ENCODE data around the gene SHC4. TPM values are rescaled to one million over a fixed set of nuclear protein-coding genes. Genes with fewer than 3 reads are reported as not detected.
"Not testable (repeated sequence)": the region's sequence is repeated elsewhere in the genome, so short reads cannot be mapped to it uniquely, and the experiment has no call there.

Gene SHC4
- total RNA-seq, 2 experiments from 2014 or later = 3.7 to 4.1 TPM

GRCh38 chr15:48976444-48977088, 12.8 kb upstream of the SHC4 start:
- H3K4me1 Mint-ChIP-seq = peaks cover 7% of the 10 kb centered on the region
- no peak overlapping the region for H3K27ac Mint-ChIP-seq
- H3K4me3 Mint-ChIP-seq = no peak overlapping the region
- peaks cover 44% of the 10 kb centered on the region for H3K27me3 Mint-ChIP-seq
- no peaks in the 10 kb centered on the region for H3K9me3 Mint-ChIP-seq
- no peak for DNase-seq
- no peaks in the 10 kb centered on the region for H3K36me3 Mint-ChIP-seq

GRCh38 chr15:48975472-48976419, 12.0 kb upstream of the SHC4 start:
- peak; percentile 84 for DNase-seq
- H3K4me3 Mint-ChIP-seq = peak overlapping the region; percentile 55
- peaks cover 9% of the 10 kb centered on the region for H3K4me1 Mint-ChIP-seq
- peaks cover 43% of the 10 kb centered on the region for H3K27me3 Mint-ChIP-seq
- H3K9me3 Mint-ChIP-seq = no peaks in the 10 kb centered on the region
- no peaks in the 10 kb centered on the region for H3K36me3 Mint-ChIP-seq
- no peak overlapping the region for H3K27ac Mint-ChIP-seq

GRCh38 chr15:48974882-48975281, 11.2 kb upstream of the SHC4 start:
- no peak overlapping the region for H3K4me3 Mint-ChIP-seq
- no peaks in the 10 kb centered on the region for H3K36me3 Mint-ChIP-seq
- H3K4me1 Mint-ChIP-seq = peaks cover 13% of the 10 kb centered on the region
- peaks cover 45% of the 10 kb centered on the region for H3K27me3 Mint-ChIP-seq
- no peak for DNase-seq
- H3K9me3 Mint-ChIP-seq = no peaks in the 10 kb centered on the region
- H3K27ac Mint-ChIP-seq = no peak overlapping the region

GRCh38 chr15:48972750-48973503, 9.2 kb upstream of the SHC4 start:
- no peak for DNase-seq
- H3K4me3 Mint-ChIP-seq = no peak overlapping the region
- peaks cover 2% of the 10 kb centered on the region for H3K36me3 Mint-ChIP-seq
- H3K27me3 Mint-ChIP-seq = peaks cover 46% of the 10 kb centered on the region
- peaks cover 13% of the 10 kb centered on the region for H3K4me1 Mint-ChIP-seq
- no peak overlapping the region for H3K27ac Mint-ChIP-seq
- no peaks in the 10 kb centered on the region for H3K9me3 Mint-ChIP-seq

DNA sequence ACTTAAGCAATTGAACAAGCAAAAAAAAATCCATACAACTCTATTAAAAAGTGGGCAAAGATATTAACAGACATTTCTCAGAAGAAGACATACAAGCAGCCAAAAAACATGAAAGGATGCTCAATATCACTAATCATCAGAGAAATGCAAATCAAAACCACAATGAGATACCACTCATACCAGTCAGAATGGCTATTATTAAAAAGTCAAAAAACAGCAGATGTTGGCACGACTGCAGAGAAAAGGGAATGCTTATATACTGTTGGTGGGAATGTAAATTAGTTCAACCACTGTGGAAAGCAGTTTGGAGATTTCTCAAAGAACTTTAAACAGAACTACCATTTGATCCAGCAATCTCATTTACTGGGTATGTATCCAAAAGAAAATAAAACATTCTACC, 7.2 kb upstream of the SHC4 start:
- not testable (repeated sequence) for H3K27ac Mint-ChIP-seq, H3K4me3 Mint-ChIP-seq, H3K9me3 Mint-ChIP-seq, H3K36me3 Mint-ChIP-seq, DNase-seq
- Mint-ChIP-seq H3K27me3 (peaks cover 47% of the 10 kb centered on the region), H3K4me1 (peaks cover 25% of the 10 kb centered on the region)

DNA sequence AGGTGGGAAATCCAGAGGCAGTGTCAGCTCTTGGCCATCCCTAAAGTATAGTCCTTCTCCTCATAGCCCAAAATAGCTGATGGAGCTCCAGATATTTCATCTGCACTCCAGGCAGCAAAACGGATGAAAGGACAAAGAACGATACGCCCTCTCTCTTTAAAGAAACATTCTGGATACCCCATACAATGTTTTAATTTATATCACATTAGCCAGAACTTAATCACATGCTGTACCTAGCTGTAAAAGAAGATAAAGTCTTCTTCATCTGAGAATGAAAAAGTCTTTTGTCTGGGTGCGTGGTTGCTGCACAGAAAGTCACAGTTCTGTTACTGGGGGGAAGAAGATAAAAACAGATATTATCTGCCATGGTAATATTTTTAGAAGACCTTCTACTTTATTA, 4.3 kb upstream of the SHC4 start:
- H3K27me3 Mint-ChIP-seq = peaks cover 68% of the 10 kb centered on the region
- no peak for DNase-seq
- peaks cover 2% of the 10 kb centered on the region for H3K9me3 Mint-ChIP-seq
- no peak overlapping the region for H3K4me3 Mint-ChIP-seq
- peaks cover 9% of the 10 kb centered on the region for H3K36me3 Mint-ChIP-seq
- H3K4me1 Mint-ChIP-seq = peaks cover 39% of the 10 kb centered on the region
- H3K27ac Mint-ChIP-seq = no peak overlapping the region

DNA sequence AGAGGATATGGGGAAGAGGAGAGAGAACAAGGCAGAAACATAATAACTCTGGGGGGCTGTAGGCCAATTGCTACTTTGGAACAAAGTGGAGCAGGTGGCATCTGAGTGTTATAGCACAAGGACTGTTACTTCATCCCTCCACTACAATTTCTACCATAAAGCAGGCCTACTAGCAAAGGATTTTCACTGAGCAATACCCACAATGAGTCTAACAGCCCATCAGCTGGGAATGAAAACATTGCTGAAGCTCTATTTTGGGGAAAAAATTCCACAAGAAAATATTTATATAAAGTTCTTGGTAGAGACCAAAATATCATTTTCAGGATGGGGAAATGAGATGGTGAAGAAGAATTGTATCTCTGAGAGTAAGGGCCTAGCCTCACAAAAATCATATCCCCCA, 3.6 kb upstream of the SHC4 start:
- Mint-ChIP-seq H3K9me3 (peaks cover 2% of the 10 kb centered on the region), H3K4me3 (peak overlapping the region; percentile 43), H3K27ac (peak overlapping the region; percentile 91), H3K27me3 (peaks cover 76% of the 10 kb centered on the region), H3K36me3 (peaks cover 9% of the 10 kb centered on the region), H3K4me1 (peaks cover 43% of the 10 kb centered on the region)
- DNase-seq = no peak

GRCh38 chr15:48966595-48967301, 3.0 kb upstream of the SHC4 start:
- Mint-ChIP-seq H3K27me3 (peaks cover 80% of the 10 kb centered on the region), H3K4me1 (peaks cover 43% of the 10 kb centered on the region), H3K4me3 (peak overlapping the region; percentile 43), H3K27ac (peak overlapping the region; percentile 91), H3K9me3 (peaks cover 2% of the 10 kb centered on the region), H3K36me3 (peaks cover 9% of the 10 kb centered on the region)
- peak; percentile 50 for DNase-seq

DNA sequence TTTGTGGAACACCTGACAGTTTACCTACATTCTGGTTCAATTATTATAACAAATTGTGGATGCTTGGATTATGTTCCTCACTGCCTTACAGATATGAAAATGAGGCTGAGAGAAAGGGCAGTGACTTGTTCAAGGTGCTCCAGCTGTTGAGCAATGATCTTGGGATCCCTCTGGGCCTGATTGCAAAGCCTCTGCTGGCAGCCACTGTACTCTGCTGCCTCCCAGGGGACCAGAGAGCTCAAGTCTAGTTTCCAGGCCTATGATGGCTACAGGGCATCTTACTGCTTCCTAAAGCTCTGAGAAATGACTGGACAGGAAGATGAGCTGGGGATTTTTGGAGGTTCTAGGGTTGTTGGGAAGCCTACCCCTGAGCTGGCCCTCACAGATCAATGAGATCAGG, 2.3 kb upstream of the SHC4 start:
- Mint-ChIP-seq H3K4me1 (peaks cover 43% of the 10 kb centered on the region), H3K9me3 (peaks cover 2% of the 10 kb centered on the region), H3K4me3 (no peak overlapping the region), H3K36me3 (peaks cover 11% of the 10 kb centered on the region), H3K27me3 (peaks cover 86% of the 10 kb centered on the region), H3K27ac (peak overlapping the region; percentile 91)
- peak; percentile 40 for DNase-seq

DNA sequence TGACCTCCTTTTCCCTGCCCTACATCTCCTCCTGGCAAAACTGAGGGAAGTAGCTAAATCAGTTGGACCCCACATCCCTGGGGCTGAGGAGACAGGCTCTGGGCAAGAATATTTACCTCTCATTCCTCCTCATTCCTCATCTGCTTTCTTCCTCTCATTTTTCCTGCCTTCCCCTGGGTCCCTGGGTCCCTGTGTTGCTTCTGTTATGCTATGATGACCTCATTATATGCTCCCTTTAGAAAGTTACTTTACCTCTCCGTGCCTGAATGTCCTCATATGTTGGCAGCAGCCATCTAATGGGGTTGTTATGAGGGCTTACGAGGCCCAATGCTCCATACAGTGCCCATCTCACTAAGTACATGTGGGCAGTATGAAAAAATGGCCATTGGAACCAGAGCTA, 1.2 kb upstream of the SHC4 start:
- Mint-ChIP-seq H3K27ac (peak overlapping the region; percentile 74), H3K4me1 (peaks cover 37% of the 10 kb centered on the region), H3K4me3 (peak overlapping the region; percentile 85), H3K9me3 (peaks cover 2% of the 10 kb centered on the region), H3K27me3 (peaks cover 83% of the 10 kb centered on the region), H3K36me3 (peaks cover 11% of the 10 kb centered on the region)
- DNase-seq = no peak

GRCh38 chr15:48962662-48963523, 826 bp downstream of the SHC4 start:
- H3K4me3 Mint-ChIP-seq = peak overlapping the region; percentile 85
- peaks cover 2% of the 10 kb centered on the region for H3K9me3 Mint-ChIP-seq
- peaks cover 37% of the 10 kb centered on the region for H3K4me1 Mint-ChIP-seq
- peaks cover 9% of the 10 kb centered on the region for H3K36me3 Mint-ChIP-seq
- peak; percentile 15 for DNase-seq
- H3K27ac Mint-ChIP-seq = no peak overlapping the region
- peaks cover 70% of the 10 kb centered on the region for H3K27me3 Mint-ChIP-seq

DNA sequence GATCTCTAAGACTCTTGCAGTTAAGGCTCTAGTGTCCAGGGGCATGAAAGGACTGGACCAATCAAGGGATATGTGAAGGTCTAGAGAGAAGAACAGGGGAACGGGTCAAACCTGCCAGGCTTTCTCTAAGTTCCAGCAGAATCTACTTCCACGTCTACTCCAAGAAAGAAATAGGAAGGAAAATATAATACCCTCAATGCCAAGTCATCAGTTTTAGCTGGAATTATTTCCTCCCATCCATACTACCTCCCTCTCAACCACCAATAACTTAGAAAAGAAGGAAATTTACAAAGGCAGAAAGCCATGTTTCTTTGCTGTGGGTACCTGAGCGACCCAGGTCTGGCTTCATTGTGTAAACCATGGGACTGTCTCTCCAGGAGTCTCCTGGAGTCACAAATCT, 7.8 kb downstream of the SHC4 start:
- H3K27me3 Mint-ChIP-seq = peaks cover 22% of the 10 kb centered on the region
- no peaks in the 10 kb centered on the region for H3K9me3 Mint-ChIP-seq
- no peaks in the 10 kb centered on the region for H3K4me1 Mint-ChIP-seq
- DNase-seq = no peak
- H3K27ac Mint-ChIP-seq = no peak overlapping the region
- H3K36me3 Mint-ChIP-seq = no peaks in the 10 kb centered on the region
- H3K4me3 Mint-ChIP-seq = no peak overlapping the region

DNA sequence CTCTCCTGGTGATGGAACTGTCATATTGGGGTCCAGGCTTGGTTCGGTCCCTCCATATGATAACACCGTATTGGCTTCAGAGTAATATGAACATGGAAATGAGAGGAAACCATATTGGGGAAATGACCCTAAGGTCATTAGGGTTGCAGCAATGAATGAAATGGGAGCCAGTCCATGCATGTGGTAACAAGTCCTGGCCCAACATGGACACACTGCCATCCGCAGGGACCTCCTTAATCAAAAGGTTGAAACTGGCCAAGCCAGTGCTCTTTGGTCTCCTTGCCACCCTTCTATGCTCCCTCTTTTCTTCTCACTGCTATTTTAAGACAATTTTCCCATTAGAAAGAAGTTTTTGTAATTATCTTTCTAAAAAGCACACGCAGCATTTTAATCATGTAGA, 8.3 kb downstream of the SHC4 start:
- no peak for DNase-seq
- H3K27ac Mint-ChIP-seq = no peak overlapping the region
- H3K4me3 Mint-ChIP-seq = no peak overlapping the region
- no peaks in the 10 kb centered on the region for H3K9me3 Mint-ChIP-seq
- no peaks in the 10 kb centered on the region for H3K4me1 Mint-ChIP-seq
- H3K27me3 Mint-ChIP-seq = peaks cover 25% of the 10 kb centered on the region
- H3K36me3 Mint-ChIP-seq = no peaks in the 10 kb centered on the region

DNA sequence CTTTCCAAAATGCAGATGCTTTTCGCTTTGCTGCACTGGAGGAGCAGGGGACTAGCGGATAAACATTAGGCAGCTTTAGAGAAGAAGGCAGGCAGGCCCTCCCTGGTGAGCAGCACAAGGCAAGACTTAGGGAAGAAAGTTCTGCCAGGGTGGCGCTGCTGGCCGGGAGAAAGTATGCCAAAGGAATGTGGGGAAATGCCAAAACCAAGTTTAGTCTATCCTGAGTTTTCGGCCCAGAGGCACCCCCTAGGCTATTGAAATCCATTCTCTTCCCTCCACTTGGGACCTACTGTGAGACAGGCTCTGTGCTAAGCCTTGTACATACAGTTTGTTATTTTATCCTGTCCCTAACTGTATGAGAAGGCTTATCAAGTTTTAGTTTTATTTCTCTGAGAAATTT, 9.2 kb downstream of the SHC4 start:
- Mint-ChIP-seq H3K27ac (no peak overlapping the region), H3K4me3 (no peak overlapping the region), H3K9me3 (no peaks in the 10 kb centered on the region), H3K27me3 (peaks cover 22% of the 10 kb centered on the region), H3K36me3 (no peaks in the 10 kb centered on the region), H3K4me1 (no peaks in the 10 kb centered on the region)
- no peak for DNase-seq
